ENCODE data around the gene MLLT1. TPM values are rescaled to one million over a fixed set of nuclear protein-coding genes. Genes with fewer than 3 reads are reported as not detected.

MLLT1 gene
- total and polyA plus RNA-seq, 10 of the 15 experiments (the other 5 are each of a cell fraction or from before 2014, with no cell fraction given) = 0.16 to 61.1 (median 8.5) TPM

GRCh38 chr19:6279620-6279930 is 200 bp downstream of the MLLT1 start:
- 0% methylated on average over 8 of the region's 59 CpGs for WGBS (ENCODE audit: insufficient coverage, insufficient replicate concordance, low lambda C conversion rate, missing lambda C conversion rate)
- H3K36me3 ChIP-seq (ENCODE audit: control insufficient read depth in 2 of 2, insufficient read depth in 2 of 2, low read length in 1 of 2) = no peaks in the 10 kb centered on the region
- intact Hi-C loops (cut with micrococcal nuclease; ENCODE audit: unreplicated experiment) (no loop called here), in situ Hi-C loops (cut with MboI) (no loop called here)
- peak overlapping the region; percentile 78 for H3K27ac ChIP-seq (ENCODE audit: control insufficient read depth, insufficient read depth)
- no peaks in the 10 kb centered on the region for H3K27me3 ChIP-seq (replicated peaks in 1 of 2; ENCODE audit: control insufficient read depth in 2 of 2, insufficient read depth in 2 of 2, low read length in 1 of 2)
- SMC1A ChIA-PET (ENCODE audit: uncharacterized antibody, unreplicated experiment) = interaction anchor here (1.1 kb wide), 1 partner anchor 153 kb away, joined by 4 read pairs; no protein-coding TSS in a partner anchor
- H3K4me3 ChIP-seq = peak overlapping the region; percentile 79
- H3K4me1 ChIP-seq (ENCODE audit: control insufficient read depth, insufficient read depth, low read length) = peaks cover 9% of the 10 kb centered on the region; the same call in 1 of the 2 replicates
- no peaks in the 10 kb centered on the region; the same call in 1 of the 2 replicates for H4K20me1 ChIP-seq (ENCODE audit: control insufficient read depth, insufficient read depth)
- ATAC-seq = peak; percentile 12
- H3K9me3 ChIP-seq (replicated peaks; ENCODE audit: control insufficient read depth, insufficient read depth, low read length) = no peaks in the 10 kb centered on the region
- peak overlapping the region; percentile 90; the same call in 1 of the 2 replicates for H3K9ac ChIP-seq (ENCODE audit: control insufficient read depth, insufficient read depth, low read length)
- no peak overlapping the region for H2AFZ ChIP-seq (ENCODE audit: control insufficient read depth, low read depth, low read length)
- CTCF ChIA-PET = interaction anchor here (1.0 kb wide), 2 partner anchors 61 to 132 kb away, joined by 3 to 5 read pairs; no protein-coding TSS in a partner anchor
- BruUV-seq (replicated peaks) = no TSS peak
- no peak for FAIRE-seq
- no peak overlapping the region; the same call in 1 of the 2 replicates for H3K4me2 ChIP-seq (ENCODE audit: control insufficient read depth, insufficient read depth)
- POLR2A ChIA-PET = no interaction called here
- DNase-seq (ENCODE audit: low read depth, low spot score) = no peak
- H3K79me2 ChIP-seq (ENCODE audit: control insufficient read depth, insufficient read depth, low read length) = peaks cover 40% of the 10 kb centered on the region
- TF ChIP-seq CBX5 (IDR thresholded peaks at IDR 0.05; ENCODE audit: low read depth) (no peak), GATAD2B (conservative IDR thresholded peaks at IDR 0.05; ENCODE audit: low read depth) (0 out of 2 replicates have a peak, but pooled peaks have one; percentile 6)
- RAD21 ChIA-PET (ENCODE audit: unreplicated experiment) = interaction anchor here (1.2 kb wide), 1 partner anchor 61 kb away, joined by 3 read pairs; no protein-coding TSS in a partner anchor

- no TSS peak for BruUV-seq (replicated peaks)
- Histone ChIP-seq H3K9me3 (replicated peaks; ENCODE audit: control insufficient read depth, insufficient read depth, low read length) (no peaks in the 10 kb centered on the region), H4K20me1 (ENCODE audit: control insufficient read depth, insufficient read depth) (no peaks in the 10 kb centered on the region; the same call in 1 of the 2 replicates), H3K4me1 (ENCODE audit: control insufficient read depth, insufficient read depth, low read length) (peaks cover 9% of the 10 kb centered on the region; the same call in 1 of the 2 replicates), H3K4me2 (ENCODE audit: control insufficient read depth, insufficient read depth) (peak overlapping the region; percentile 90), H3K4me3 (peak overlapping the region; percentile 79), H3K9ac (ENCODE audit: control insufficient read depth, insufficient read depth, low read length) (peak overlapping the region; percentile 90), H3K27me3 (replicated peaks in 1 of 2; ENCODE audit: control insufficient read depth in 2 of 2, insufficient read depth in 2 of 2, low read length in 1 of 2) (no peaks in the 10 kb centered on the region), H3K79me2 (ENCODE audit: control insufficient read depth, insufficient read depth, low read length) (peaks cover 46% of the 10 kb centered on the region), H3K36me3 (ENCODE audit: control insufficient read depth in 2 of 2, insufficient read depth in 2 of 2, low read length in 1 of 2) (no peaks in the 10 kb centered on the region), H3K27ac (ENCODE audit: control insufficient read depth, insufficient read depth) (peak overlapping the region; percentile 78), H2AFZ (ENCODE audit: control insufficient read depth, low read depth, low read length) (no peak overlapping the region)
- intact Hi-C loops (cut with micrococcal nuclease; ENCODE audit: unreplicated experiment) = no loop called here
- in situ Hi-C loops (cut with MboI) = no loop called here
- RAD21 ChIA-PET (ENCODE audit: unreplicated experiment) = interaction anchor here (1.0 to 1.2 kb wide), 2 partner anchors 60 to 153 kb away, joined by 3 read pairs; no protein-coding TSS in a partner anchor
- SMC1A ChIA-PET (ENCODE audit: uncharacterized antibody, unreplicated experiment) = interaction anchor here (1.1 kb wide), 1 partner anchor 153 kb away, joined by 4 read pairs; no protein-coding TSS in a partner anchor
- POLR2A ChIA-PET = no interaction called here
- ATAC-seq (peak; percentile 4), DNase-seq (ENCODE audit: low read depth, low spot score) (no peak), FAIRE-seq (no peak)
- 9% methylated on average over 32 of the region's 36 CpGs for WGBS (ENCODE audit: insufficient coverage, insufficient replicate concordance, low lambda C conversion rate, missing lambda C conversion rate)
- TF ChIP-seq GATAD2B (conservative IDR thresholded peaks at IDR 0.05; ENCODE audit: low read depth) (peak; percentile 29; the same call in 1 of the 2 replicates), POLR2A (IDR thresholded peaks at IDR 0.05; ENCODE audit: low read depth, low read length) (no peak)
- CTCF ChIA-PET = interaction anchor here (1.0 kb wide), 2 partner anchors 61 to 131 kb away, joined by 3 to 5 read pairs; no protein-coding TSS in a partner anchor
Measured at GRCh38 chr19:6278740-6279619, 795 bp downstream of the MLLT1 start.
